ENCODE measurements around the gene ADGRD2.

The ADGRD2 gene

DNA sequence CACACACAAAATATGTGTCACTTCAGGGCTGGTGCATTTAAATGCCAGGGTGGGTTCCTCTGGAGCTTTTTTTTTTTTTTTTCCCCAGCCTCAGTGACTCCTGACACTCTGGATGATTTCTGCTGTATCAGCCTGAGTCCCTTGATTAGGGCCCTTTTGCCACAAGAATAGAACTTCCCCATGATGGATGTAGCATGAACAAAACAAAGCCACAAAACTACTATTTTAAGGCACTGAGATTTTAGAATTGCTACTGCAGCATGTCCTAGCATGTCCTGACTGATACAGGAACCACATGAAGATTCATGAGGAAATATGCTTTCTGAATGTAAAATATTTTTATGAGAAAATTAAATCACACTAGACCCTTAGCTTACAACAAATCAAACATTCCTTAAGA is 13.9 kb upstream of the ADGRD2 start:
- no peak overlapping the region for H3K4me3 ChIP-seq (ENCODE audit: low read depth, low read length)

DNA sequence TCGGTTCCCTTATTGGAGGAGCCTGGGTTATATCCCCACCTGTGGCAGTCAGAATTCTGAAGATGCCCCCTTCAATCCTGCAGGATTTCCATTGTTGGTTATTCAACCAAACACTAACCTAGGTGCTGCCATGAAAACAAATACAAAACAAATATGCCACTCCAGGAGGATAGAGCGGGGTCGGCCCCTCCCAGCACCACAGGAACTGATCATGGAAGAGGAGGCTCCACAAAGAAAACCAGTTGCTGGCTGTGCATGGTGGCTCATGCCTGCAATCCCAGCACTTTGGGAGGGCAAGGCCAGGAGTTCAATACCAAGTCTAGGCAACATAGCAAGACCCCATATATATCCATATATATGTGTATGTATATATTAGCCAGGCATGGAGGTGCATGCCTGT is 13.2 kb upstream of the ADGRD2 start:
- H3K4me3 ChIP-seq (ENCODE audit: low read depth, low read length) = no peak overlapping the region

DNA sequence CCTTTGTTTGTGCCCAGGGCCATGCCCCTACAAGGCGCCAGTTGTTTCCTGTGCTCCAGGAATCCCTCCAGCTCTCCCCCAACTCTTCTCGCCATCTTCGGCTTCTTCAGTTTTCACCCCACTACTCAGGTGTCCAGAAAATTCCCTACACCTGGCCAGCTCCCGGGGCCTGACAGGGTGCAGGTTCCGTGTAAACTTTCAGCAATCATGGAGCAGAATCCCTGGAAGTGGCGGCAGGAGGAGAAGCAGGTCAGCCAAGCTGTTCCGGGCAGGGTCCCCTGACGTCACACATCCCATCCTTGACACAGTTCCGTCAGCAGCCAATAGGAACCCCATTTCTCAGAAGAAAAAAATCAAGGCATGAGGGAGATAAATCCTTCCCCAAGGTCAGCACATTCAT is 12.2 kb upstream of the ADGRD2 start:
- H3K4me3 ChIP-seq (ENCODE audit: low read depth, low read length) = no peak overlapping the region

DNA sequence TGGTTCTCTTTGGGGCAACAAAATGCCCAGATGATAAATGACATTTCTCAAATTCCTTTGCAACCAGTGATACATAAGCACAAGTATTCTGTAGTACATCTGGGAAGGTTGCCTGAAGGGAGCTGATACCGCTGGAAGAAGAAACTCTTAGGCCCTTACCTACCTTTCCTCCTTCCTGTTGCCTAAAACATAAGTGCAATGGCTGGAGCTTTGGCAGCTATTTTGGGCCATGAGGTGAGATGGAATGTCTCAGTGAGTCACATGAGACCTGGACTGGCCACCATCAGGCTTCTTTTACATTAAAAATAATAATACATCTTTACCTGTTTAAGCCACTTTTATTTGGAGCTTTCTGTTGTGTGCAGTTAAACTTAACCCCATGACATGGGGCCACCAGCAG is 11.2 kb upstream of the ADGRD2 start:
- H3K4me3 ChIP-seq (ENCODE audit: low read depth, low read length) = no peak overlapping the region

DNA sequence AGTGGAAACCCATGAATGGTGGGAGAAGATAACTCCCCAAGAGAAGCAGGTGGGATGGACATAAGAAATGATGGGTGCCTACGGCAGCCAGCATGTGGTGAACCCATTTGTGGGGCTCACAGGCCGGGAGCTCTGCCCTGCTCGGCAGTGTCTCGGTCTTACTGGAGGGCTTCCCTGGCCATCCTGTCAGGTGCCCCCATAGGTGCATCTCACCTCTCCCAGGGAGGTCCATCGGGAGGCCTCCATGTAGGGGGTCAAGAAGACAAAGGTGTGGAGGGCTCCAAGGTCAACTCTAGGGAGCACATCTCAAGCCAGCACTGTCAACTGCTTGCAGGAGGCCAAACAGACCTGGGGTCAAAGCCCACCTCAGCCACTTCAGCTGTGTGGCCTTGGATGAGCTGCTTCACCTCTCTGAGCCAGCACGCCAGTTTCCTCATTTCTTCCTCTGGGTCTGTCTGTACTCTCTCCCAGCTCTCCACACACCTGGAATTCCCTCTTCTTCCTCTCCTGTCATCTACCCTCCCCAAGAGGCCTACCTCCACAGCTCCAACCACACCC is 10.5 kb upstream of the ADGRD2 start:
- no peak overlapping the region for H3K4me3 ChIP-seq (ENCODE audit: low read depth, low read length)

DNA sequence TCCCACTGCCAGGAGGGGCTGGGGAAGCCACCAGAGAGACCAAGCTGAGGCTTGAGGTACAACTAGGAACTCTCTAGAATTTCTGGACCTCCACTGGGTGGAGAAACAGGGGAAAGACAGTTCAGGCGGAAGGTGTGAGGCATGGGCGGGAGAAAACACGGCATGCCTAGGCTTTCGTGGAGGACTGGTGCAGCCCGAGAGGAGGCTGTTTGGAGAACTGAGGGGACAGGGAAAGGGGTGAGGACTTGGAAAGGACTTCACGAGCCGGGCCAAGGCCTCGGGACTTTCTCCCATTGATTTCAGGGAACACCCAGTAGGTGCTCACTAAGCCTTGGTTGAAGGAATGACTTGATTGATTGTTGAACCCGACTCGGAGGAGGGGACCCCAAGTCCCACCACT is 9.5 kb upstream of the ADGRD2 start:
- H3K4me3 ChIP-seq (ENCODE audit: low read depth, low read length) = no peak overlapping the region

DNA sequence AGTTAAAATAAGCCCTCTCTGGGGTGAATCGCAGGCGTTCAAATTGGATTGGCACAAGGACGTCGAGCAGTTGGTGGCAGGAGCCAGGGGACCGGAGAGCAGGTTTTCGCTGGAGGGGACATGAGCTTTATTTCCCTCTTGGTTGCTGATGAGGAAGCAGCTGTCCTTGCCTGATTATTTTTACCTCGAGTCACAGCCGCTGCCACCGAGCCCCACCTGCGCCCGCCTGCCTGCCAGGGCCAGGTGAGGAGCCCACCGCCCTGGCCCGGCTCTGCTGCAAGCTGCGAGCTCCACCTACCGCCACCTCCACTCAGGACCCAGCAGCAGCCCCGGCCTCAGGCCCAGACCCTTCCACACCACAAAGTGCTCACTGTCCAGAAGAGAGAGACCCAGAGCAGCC is 9.0 kb upstream of the ADGRD2 start:
- H3K4me3 ChIP-seq (ENCODE audit: low read depth, low read length) = no peak overlapping the region

DNA sequence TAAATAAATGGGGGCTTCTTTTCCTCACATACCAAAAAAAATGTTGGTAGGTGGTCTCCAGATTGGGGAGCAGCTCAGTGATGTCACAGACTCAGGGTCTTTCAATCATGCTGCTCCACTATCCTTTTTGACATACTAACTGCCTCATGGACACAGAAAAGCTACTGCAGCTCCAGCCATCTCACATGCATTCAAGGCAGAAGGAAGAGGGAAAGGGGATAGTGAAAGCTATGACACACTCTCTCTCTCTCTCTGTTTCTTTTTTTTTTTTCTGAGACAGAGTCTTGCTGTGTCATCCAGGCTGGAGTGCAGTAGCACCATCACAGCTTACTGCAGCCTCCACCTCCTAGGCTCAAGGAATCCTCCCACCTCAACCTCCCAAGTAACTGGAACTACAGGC is 7.9 kb upstream of the ADGRD2 start:
- no peak overlapping the region for H3K4me3 ChIP-seq (ENCODE audit: low read depth, low read length)

DNA sequence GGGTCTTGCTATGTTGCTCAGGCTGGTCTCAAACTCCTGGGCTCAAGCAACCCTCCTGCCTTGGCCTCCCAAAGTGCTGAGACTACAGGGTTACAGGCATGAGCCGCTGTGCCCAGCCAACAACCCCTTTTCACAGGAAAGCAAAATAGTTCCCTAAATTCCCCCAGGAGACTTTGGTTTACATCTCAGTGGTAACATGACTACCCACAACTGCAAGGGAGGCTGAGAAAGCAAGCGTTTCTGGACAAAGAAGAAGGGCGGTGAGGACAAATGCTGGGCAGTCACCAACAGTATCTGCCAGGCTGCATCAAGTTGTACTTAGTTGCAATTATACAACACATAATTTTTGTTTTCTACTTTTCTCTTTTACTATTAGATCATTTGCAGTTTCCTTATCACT is 7.4 kb upstream of the ADGRD2 start:
- H3K4me3 ChIP-seq (ENCODE audit: low read depth, low read length) = no peak overlapping the region

DNA sequence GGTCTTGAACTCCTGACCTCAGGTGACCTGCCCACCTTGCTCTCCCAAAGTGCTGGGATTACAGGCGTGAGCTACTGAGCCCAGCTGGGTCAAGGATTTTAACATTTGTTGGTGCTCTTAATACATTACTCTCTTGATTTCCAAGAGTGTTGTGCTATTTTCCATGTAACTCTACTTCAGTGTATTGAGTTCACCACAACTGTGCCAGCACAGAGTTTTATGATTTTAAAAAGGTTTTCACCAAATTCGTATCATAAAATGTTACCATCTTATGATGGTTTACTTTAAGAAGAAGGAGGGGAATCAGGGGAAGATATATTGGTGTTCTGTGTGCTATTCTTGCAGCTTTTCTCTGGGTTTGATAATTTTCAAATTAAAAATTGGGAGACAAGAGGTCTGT is 6.6 kb upstream of the ADGRD2 start:
- H3K4me3 ChIP-seq (ENCODE audit: low read depth, low read length) = no peak overlapping the region

DNA sequence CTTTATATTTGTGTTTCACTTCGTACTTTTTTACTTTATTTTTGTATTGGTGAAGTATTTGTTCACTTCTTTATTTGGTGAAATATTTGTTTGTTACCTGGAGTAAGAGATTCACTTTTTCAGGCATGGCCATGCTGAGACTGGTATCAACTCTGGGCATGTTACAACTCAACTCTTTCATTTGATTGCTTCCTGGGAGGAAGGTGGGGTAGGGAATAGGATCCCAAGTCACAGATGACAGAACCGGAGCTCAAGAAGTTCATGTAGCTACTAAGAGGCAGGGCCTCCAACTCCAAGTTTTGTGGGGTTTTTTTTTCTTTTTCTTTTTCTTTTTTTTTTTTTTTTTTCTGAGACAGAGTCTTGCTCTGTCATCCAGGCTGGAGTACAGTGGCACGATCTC is 6.1 kb upstream of the ADGRD2 start:
- no peak overlapping the region for H3K4me3 ChIP-seq (ENCODE audit: low read depth, low read length)

DNA sequence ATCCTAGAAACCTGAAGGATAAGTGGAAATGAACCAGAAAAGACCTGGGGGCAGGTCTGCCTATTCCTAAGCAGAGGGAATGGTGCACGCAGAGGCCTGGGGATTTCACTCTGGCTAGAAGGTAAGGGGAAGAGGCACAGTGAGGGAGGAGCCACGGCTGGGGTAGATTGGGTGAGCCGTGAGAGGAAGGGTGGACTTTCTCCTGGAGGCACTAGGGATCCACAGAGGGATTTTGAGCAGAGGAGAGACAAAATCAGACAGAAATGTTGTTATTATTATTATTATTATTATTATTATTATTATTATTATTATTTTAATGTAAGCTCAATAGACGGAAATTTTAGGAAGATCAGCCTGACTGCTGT is 3.0 kb upstream of the ADGRD2 start:
- no peak overlapping the region for H3K4me3 ChIP-seq (ENCODE audit: low read depth, low read length)

DNA sequence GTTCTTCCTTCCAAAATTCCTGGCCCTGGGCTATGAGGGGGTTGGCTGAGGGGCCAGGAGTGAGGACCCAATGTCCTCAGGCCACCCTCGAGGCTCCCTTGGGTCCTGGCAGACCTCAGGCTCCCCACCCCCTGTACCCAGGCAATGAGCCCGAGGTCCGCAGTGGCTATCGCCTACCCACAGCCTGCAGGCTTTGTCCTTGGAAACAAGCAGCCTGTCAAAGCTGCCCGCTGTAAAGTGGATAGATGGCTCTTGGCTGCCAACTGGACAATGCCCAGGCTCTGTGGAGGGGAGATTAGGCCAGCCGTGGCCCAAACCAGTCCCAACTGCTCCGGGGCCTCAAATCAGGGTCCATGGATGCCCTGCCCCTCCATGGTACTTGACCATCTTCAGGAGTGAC is 2.2 kb upstream of the ADGRD2 start:
- H3K4me3 ChIP-seq (ENCODE audit: low read depth, low read length) = no peak overlapping the region

DNA sequence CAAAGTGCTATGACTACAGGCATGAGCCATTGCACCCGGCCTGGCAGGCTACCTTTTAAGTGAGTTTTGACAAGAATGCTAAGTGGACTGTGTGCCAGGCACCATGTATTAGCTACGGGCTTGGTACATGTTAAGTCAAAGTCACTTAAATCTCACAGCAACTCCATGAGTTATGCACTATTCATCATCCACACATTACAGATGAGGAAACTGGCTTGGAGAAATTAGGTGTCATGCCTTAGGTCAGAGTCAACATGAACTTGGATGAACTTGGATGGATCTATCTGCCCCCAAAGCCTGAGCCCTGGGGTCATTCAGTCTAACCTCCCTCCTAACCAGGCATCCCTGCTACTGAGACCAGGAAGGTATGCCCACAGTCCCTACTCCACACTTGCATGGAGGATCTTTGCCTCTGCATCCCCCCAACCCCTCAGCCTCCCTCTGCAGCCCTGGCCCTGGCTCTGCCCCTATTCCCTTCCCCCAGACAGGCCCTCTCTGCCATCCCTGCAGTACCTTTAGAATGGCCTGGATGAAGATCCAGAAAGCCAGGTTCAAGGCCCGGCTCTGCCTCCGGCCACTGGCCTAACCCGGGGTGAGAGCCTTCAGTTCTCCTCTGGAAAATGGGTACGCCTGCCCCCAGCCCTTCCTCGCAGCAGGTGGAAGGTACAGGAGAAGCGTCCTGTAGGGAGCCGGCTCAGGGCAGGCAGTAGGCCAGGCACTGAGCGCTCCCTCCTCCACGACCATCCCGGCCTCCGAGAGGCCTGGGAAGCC is 685 bp upstream of the ADGRD2 start:
- no peak overlapping the region for H3K4me3 ChIP-seq (ENCODE audit: low read depth, low read length)

DNA sequence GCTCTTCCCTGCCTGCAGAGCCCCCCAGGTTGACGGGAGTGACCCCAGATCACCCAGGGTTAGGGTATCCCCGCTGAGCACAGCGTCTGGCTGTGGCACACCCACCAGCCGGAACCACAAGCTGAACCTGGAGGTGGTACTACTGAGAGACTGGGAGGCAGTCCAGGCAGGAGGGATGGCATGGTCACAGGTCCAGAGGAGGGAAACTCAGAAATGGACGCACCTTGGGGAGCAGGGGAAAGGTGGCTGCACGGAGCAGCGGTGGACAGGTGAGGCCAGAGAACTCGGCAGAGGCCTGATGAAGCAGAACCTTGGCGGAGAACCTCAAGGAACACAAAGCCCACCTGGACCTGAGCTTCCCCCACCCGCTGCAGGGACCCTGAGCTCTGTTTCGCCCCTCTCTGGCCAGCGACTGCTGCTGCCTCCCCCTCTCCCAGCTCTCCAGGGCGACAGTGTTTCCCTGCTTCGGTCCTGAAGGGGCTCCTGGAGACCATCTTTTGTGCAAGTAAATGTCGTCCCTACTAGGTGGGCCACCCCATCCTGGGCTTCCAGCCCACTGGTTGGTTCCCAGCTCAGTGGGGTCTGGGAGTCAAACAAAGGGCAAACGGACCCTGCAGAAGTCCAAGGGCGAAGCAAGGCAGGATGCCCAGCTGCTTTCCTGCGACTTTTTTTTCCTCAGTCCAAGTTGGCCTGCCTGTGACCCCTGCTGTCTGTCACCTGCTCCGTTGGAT is 845 bp downstream of the ADGRD2 start:
- no peak overlapping the region for H3K4me3 ChIP-seq (ENCODE audit: low read depth, low read length)

DNA sequence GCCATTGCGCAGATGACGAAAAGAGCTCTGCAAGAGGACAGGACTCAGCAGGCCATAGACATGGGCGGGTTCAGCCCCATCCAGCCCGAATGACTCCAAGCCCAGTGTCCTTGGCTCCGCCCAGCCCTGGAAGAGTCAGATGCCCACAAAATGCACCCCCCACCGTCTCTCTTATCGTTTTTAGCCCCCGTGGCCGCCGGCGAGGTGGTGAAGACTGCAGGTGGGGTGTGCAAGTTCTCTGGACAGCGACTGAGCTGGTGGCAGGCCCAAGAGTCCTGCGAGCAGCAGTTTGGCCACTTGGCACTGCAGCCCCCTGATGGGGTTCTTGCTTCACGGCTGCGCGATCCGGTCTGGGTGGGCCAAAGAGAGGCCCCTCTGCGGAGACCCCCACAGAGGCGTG is 2.1 kb downstream of the ADGRD2 start:
- H3K4me3 ChIP-seq (ENCODE audit: low read depth, low read length) = no peak overlapping the region

DNA sequence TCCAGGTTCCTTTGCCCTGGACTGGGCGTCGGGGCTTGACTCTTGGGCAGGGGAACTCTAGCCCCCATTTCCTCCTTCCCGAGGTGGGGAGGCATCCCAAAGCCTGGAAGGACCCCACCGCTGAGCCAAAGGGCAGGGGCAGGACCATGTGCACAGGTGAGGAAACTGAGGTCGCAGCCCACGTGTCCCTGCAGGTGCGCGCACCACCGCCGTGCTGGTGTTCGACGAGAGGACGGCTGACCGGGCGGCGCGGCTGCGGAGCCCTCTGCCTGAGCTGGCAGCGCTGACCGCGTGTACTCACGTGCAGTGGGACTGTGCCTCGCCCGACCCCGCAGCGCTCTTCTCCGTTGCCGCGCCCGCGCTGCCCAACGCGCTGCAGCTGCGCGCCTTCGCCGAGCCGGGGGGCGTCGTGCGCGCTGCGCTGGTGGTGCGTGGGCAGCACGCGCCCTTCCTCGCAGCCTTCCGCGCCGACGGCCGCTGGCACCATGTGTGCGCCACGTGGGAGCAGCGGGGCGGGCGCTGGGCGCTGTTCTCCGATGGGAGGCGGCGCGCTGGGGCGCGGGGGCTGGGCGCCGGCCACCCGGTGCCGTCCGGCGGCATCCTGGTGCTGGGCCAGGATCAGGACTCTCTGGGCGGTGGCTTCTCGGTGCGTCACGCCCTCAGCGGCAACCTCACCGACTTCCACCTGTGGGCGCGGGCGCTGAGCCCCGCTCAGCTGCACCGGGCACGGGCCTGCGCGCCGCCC is 2.8 kb downstream of the ADGRD2 start:
- H3K4me3 ChIP-seq (ENCODE audit: low read depth, low read length) = peak overlapping the region; percentile 20

DNA sequence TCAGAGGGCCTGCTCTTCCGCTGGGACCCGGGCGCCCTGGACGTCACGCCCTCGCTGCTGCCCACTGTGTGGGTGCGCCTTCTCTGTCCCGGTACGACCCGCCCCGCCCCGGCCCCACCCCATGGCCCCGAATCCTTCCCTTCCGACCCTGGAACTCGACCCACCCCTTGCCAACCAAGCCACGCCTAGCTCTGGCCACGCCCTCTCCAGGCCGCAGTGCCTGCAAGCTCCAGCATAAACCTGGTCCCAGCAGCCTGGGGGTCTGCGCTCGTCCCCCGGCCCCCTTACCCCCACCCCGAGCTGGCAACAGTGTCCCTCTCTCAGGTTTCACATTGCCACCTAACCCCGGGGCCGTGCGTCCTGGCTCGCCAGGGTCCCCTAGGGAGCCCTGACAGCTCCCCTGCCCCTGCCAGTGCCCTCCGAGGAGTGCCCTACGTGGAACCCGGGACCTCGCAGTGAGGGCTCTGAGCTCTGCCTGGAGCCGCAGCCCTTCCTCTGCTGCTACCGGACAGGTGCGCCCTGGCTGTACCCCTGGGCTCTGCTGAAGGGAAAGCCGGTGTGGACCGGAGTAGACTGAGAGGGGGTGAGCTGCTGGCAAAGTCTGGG is 3.4 kb downstream of the ADGRD2 start:
- H3K4me3 ChIP-seq (ENCODE audit: low read depth, low read length) = peak overlapping the region; percentile 20

DNA sequence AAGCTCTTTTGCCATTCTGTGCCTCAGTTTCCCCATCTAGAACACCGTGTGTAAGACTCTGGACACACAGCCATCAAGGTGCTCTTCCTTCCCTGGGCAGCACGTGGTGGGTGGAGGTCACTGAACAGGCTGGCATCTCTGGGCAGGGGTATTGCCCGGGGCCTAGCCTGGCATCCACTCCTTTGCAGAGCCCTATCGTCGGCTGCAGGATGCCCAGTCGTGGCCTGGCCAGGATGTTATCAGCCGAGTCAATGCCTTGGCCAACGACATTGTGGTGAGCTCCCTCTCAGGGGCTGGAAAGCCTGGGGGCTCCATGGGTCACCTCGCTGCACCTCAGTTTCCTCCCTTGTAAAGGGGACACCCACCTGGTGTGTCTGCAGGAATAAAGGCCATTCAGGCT is 4.0 kb downstream of the ADGRD2 start:
- H3K4me3 ChIP-seq (ENCODE audit: low read depth, low read length) = no peak overlapping the region

DNA sequence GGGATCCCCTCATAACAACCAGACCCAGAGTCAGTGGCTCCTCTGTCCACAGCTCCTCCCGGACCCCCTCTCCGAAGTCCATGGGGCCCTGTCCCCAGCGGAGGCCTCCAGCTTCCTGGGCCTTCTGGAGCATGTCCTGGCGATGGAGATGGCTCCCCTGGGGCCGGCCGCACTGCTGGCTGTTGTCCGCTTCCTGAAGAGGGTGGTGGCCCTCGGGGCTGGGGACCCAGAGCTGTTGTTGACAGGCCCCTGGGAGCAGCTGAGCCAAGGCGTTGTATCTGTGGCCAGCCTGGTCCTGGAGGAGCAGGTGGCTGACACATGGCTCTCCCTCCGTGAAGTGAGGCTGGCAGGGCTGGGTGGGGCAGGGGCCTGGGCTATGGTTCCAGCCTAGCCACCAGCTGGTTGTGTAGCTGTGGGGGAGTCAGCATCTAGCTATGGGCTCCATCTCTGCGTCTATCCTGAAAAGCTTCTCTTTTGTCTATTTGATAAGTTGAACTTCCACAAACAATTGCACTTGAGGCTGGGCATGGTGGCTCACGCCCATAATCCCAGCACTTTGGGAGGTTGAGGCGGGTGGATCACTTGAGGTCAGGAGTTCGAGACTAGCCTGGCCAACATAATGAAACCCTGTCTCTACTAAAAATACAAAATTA is 4.7 kb downstream of the ADGRD2 start:
- no peak overlapping the region for H3K4me3 ChIP-seq (ENCODE audit: low read depth, low read length)

DNA sequence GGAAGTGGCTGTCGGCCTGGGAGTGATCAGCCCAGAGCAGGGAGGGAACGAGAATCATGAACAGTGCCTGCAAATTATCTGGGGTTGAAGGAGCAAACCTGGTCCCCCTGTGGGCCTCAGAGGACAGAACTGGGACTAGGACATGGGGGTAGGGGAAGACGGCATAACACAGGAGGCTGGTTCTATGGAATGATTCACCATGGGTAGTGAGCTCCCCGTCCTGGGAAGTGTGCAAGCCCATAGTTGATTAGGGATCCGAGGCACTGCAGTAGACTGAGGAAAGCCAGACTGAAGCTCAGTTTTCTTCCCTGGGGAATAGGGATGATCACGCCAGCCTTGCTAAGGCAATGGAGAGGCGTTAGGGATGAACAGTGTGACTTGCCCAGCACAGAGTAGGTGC is 5.6 kb downstream of the ADGRD2 start:
- no peak overlapping the region for H3K4me3 ChIP-seq (ENCODE audit: low read depth, low read length)

All from iPS-11a (cell line).